ENCODE measurements around the gene UGT2B7. TPM values are rescaled to one million over a fixed set of nuclear protein-coding genes. Genes with fewer than 3 reads are reported as not detected.

UGT2B7 gene
- total RNA-seq, 1 experiment from 2014 or later, result not detected

DNA sequence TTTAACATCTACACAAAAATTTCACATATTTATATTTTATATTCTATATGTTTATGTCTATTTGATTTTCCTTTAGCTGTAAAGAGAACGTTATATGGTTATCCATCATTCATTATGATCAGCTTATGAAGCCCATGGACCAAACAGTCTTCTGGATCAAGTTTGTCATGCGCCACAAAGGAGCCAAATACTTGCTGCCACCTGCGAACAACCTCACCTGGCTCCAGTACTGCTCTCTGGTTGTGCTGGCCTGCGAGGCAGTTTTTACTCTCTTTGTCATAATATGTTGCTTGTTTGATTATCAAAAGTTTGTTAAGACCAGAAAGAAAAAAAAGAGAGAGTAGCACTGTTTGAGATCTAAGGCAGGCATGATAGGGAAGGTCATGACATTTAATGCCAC is 38.2 kb downstream of the UGT2B7 start:
- POLR2A ChIA-PET (ENCODE audit: unreplicated experiment), result no interaction called here
- TF ChIP-seq, protein P1, sequence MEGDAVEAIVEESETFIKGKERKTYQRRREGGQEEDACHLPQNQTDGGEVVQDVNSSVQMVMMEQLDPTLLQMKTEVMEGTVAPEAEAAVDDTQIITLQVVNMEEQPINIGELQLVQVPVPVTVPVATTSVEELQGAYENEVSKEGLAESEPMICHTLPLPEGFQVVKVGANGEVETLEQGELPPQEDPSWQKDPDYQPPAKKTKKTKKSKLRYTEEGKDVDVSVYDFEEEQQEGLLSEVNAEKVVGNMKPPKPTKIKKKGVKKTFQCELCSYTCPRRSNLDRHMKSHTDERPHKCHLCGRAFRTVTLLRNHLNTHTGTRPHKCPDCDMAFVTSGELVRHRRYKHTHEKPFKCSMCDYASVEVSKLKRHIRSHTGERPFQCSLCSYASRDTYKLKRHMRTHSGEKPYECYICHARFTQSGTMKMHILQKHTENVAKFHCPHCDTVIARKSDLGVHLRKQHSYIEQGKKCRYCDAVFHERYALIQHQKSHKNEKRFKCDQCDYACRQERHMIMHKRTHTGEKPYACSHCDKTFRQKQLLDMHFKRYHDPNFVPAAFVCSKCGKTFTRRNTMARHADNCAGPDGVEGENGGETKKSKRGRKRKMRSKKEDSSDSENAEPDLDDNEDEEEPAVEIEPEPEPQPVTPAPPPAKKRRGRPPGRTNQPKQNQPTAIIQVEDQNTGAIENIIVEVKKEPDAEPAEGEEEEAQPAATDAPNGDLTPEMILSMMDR (conservative IDR thresholded peaks at IDR 0.05; ENCODE audit: low read depth, low read length), result no peak
- TF ChIP-seq EZH2phosphoT487 (IDR thresholded peaks at IDR 0.05; ENCODE audit: borderline replicate concordance, low read length) (no peak), EZH2 (IDR thresholded peaks at IDR 0.05; ENCODE audit: low read length, unreplicated experiment) (no peak)
- BruUV-seq (replicated peaks), result no TSS peak

GRCh38 chr4:69141320-69141719 is 45.0 kb downstream of the UGT2B7 start:
- Histone ChIP-seq H3F3A (ENCODE audit: low read length, unreplicated experiment) (no peaks in the 10 kb centered on the region), H3K9me2 (replicated peaks; ENCODE audit: low read length) (no peaks in the 10 kb centered on the region), H3K79me2 (ENCODE audit: low read length) (no peaks in the 10 kb centered on the region), H2AFZ (ENCODE audit: low read length) (no peak overlapping the region), H3K27ac (ENCODE audit: low read length) (no peak overlapping the region), H3K9ac (ENCODE audit: low read length) (no peak overlapping the region), H3K4me1 (ENCODE audit: insufficient read depth, low read length) (no peaks in the 10 kb centered on the region), H3K4me2 (ENCODE audit: low read length) (no peak overlapping the region), H4K20me1 (ENCODE audit: low read length) (no peaks in the 10 kb centered on the region), H3K27me3 (ENCODE audit: low read length) (no peaks in the 10 kb centered on the region), H3K36me3 (ENCODE audit: low read depth, low read length) (no peaks in the 10 kb centered on the region), H3K9me3 (ENCODE audit: low read length) (no peaks in the 10 kb centered on the region), H3K4me3 (ENCODE audit: low read length) (no peak overlapping the region)
- intact Hi-C loops (cut with micrococcal nuclease), result no loop called here
- no TSS peak for BruUV-seq (replicated peaks)
- ChIA-PET CTCF (no interaction called here), POLR2A (ENCODE audit: unreplicated experiment) (no interaction called here)
- TF ChIP-seq, protein P1 (conservative IDR thresholded peaks at IDR 0.05; ENCODE audit: low read depth, low read length), result no peak
- TF ChIP-seq EZH2 (IDR thresholded peaks at IDR 0.05; ENCODE audit: low read length, unreplicated experiment), result no peak
- ATAC-seq, result no peak
- no peak for DNase-seq

More for the DNA sequence above, 38.2 kb downstream of the UGT2B7 start:
- H3K9me2 ChIP-seq (replicated peaks; ENCODE audit: low read length), result no peaks in the 10 kb centered on the region
- H4K20me1 ChIP-seq (ENCODE audit: low read length), result no peaks in the 10 kb centered on the region
- no peak overlapping the region for H3K4me2 ChIP-seq (ENCODE audit: low read length)
- H3K4me3 ChIP-seq (ENCODE audit: low read length), result no peak overlapping the region
- CTCF ChIA-PET, result no interaction called here
- H3K79me2 ChIP-seq (ENCODE audit: low read length), result no peaks in the 10 kb centered on the region
- H3K9me3 ChIP-seq (ENCODE audit: low read length), result no peaks in the 10 kb centered on the region
- DNase-seq (no peak), ATAC-seq (no peak)
- H3K27me3 ChIP-seq (ENCODE audit: low read length), result no peaks in the 10 kb centered on the region
- intact Hi-C loops (cut with micrococcal nuclease), result no loop called here
- no peak overlapping the region for H2AFZ ChIP-seq (ENCODE audit: low read length)
- no peaks in the 10 kb centered on the region for H3F3A ChIP-seq (ENCODE audit: low read length, unreplicated experiment)
- no peak overlapping the region for H3K9ac ChIP-seq (ENCODE audit: low read length)
- no peaks in the 10 kb centered on the region for H3K36me3 ChIP-seq (ENCODE audit: low read depth, low read length)
- no peak overlapping the region for H3K27ac ChIP-seq (ENCODE audit: low read length)
- no peaks in the 10 kb centered on the region for H3K4me1 ChIP-seq (ENCODE audit: insufficient read depth, low read length)

- no peaks in the 10 kb centered on the region for H3K79me2 ChIP-seq (ENCODE audit: low read length)
Measured at GRCh38 chr4:69147334-69147733, 51.1 kb downstream of the UGT2B7 start.

More at GRCh38 chr4:69147334-69147733, 51.1 kb downstream of the UGT2B7 start:
- BruUV-seq (replicated peaks), result no TSS peak
- H3K9ac ChIP-seq (ENCODE audit: low read length), result no peak overlapping the region
- CTCF ChIA-PET, result no interaction called here
- H3K27me3 ChIP-seq (ENCODE audit: low read length), result no peaks in the 10 kb centered on the region
- no peak overlapping the region for H3K4me3 ChIP-seq (ENCODE audit: low read length)
- no peaks in the 10 kb centered on the region for H4K20me1 ChIP-seq (ENCODE audit: low read length)
- 0 out of 2 replicates have a peak, but pooled peaks cover 7% of the 10 kb centered on the region for H3K9me2 ChIP-seq (replicated peaks; ENCODE audit: low read length)
- no peak overlapping the region for H2AFZ ChIP-seq (ENCODE audit: low read length)
- H3K27ac ChIP-seq (ENCODE audit: low read length), result no peak overlapping the region
- H3F3A ChIP-seq (ENCODE audit: low read length, unreplicated experiment), result no peaks in the 10 kb centered on the region
- ATAC-seq, result no peak
- no peak overlapping the region for H3K4me2 ChIP-seq (ENCODE audit: low read length)
- H3K9me3 ChIP-seq (ENCODE audit: low read length), result no peaks in the 10 kb centered on the region
- no peaks in the 10 kb centered on the region for H3K4me1 ChIP-seq (ENCODE audit: insufficient read depth, low read length)
- intact Hi-C loops (cut with micrococcal nuclease), result no loop called here
- no peak for TF ChIP-seq EZH2 (IDR thresholded peaks at IDR 0.05; ENCODE audit: low read length, unreplicated experiment)
- no peak for TF ChIP-seq EZH2phosphoT487 (IDR thresholded peaks at IDR 0.05; ENCODE audit: borderline replicate concordance, low read length)
- TF ChIP-seq, protein P1 (conservative IDR thresholded peaks at IDR 0.05; ENCODE audit: low read depth, low read length), result no peak
- H3K36me3 ChIP-seq (ENCODE audit: low read depth, low read length), result no peaks in the 10 kb centered on the region
- POLR2A ChIA-PET (ENCODE audit: unreplicated experiment), result no interaction called here
- no peak for DNase-seq

All from PC-3 (cell line).